A549 (cell line): Measurements from ENCODE around the gene ACAP1. TPM values are rescaled to one million over a fixed set of nuclear protein-coding genes. Genes with fewer than 3 reads are reported as not detected.

Experiments
- ATAC-seq, 2 experiments: fragments of 200-7000 bp in 1 of 2; fragments of >200 bp in 1 of 2; cut with Nextera tagmentation in 1 of 2; cut with Tn5 transposase in 1 of 2; 3 replicates each; pipeline versions ENCODE4 v1.8.0 to v1.9.1; 2018 to 2020; ENCODE audit warnings: mild to moderate bottlenecking in 1 of 2, moderate library complexity in 1 of 2
- CTCF ChIA-PET: fragments of 300-600 bp; sonication (Branson Sonifier 250); formaldehyde crosslinking; extraction: SDS; loops from one replicate; lab custom pipeline; 2021; ENCODE audit warnings: antibody characterized with exemption, inconsistent platforms; lab: Yijun Ruan, JAX
- POLR2A ChIA-PET: fragments of 350-600 bp; formaldehyde crosslinking; extraction: SDS; loops from one replicate; lab custom pipeline; 2021; ENCODE audit warnings: antibody characterized with exemption, inconsistent platforms; lab: Yijun Ruan, JAX
- DNase-seq, 2 experiments: peaks; one replicate each; pipeline versions ENCODE4 v3.0.0 to v3.0.0-alpha.2; 2011 to 2016; ENCODE audit warnings: low read depth in 1 of 2, low spot score in 1 of 2
- FAIRE-seq: peaks from 2 replicates; lab custom pipeline; 2011; peaks lifted over from hg19 to GRCh38; lab: Jason Lieb, UNC
- H3K27ac ChIP-seq, 2 experiments: fragments of >200 bp; sonication (Bioruptor Twin); formaldehyde crosslinking; 3 replicates each; pipeline ENCODE4 v1.5.1; 2016 to 2017
- H3K4me1 ChIP-seq: fragments of >200 bp; sonication (Bioruptor Twin); formaldehyde crosslinking; 3 replicates; pipeline ENCODE4 v1.6.1; 2016
- H3K4me2 ChIP-seq: fragments of >200 bp; sonication (Bioruptor Twin); formaldehyde crosslinking; 3 replicates; pipeline ENCODE4 v1.6.1; 2016
- H3K4me3 ChIP-seq: fragments of >200 bp; sonication (Bioruptor Twin); formaldehyde crosslinking; 3 replicates; pipeline ENCODE4 v1.5.1; 2016
- H3K9me3 ChIP-seq: fragments of >200 bp; sonication (Bioruptor Twin); formaldehyde crosslinking; 3 replicates; pipeline ENCODE4 v1.6.1; 2016
- BCL3 ChIP-seq: fragments of >200 bp; sonication (Bioruptor Twin); formaldehyde crosslinking; IDR thresholded peaks from 3 replicates; pipeline ENCODE4 v1.6.1; 2016
- BHLHE40 ChIP-seq: IDR thresholded peaks from 2 replicates; pipeline ENCODE4 v1.6.1; 2012; ENCODE audit warnings: low read depth, low read length, inconsistent platforms
- CBX2 ChIP-seq: fragments of 200-600 bp; sonication (generic); IDR thresholded peaks from 2 replicates; pipeline ENCODE4 v1.6.1; 2016; ENCODE audit warnings: low read depth, mild to moderate bottlenecking, borderline replicate concordance
- CBX8 ChIP-seq: fragments of 200-600 bp; sonication (generic); IDR thresholded peaks from 2 replicates; pipeline ENCODE4 v1.6.1; 2016
- CHD4 ChIP-seq: fragments of 200-600 bp; sonication (generic); IDR thresholded peaks from 2 replicates; pipeline ENCODE4 v1.6.1; 2016; ENCODE audit warnings: antibody characterized with exemption, mild to moderate bottlenecking, borderline replicate concordance
- EHF ChIP-seq: fragments of 250-450 bp; sonication (Bioruptor Pico); IDR thresholded peaks from 2 replicates; pipeline ENCODE4 v1.5.0; 2020; ENCODE audit warnings: mild to moderate bottlenecking
- EHMT2 ChIP-seq: fragments of 200-600 bp; sonication (generic); IDR thresholded peaks from 2 replicates; pipeline ENCODE4 v1.6.1; 2016; ENCODE audit warnings: antibody characterized with exemption, low read depth, mild to moderate bottlenecking, moderate library complexity
- EP300 ChIP-seq, 2 experiments: fragments of >200 bp; sonication (Bioruptor Twin); formaldehyde crosslinking; IDR thresholded peaks; 2 replicates in 1 of 2; 3 replicates in 1 of 2; pipeline ENCODE4 v1.6.1; 2016 to 2017
- ESRRA ChIP-seq: fragments of 150-350 bp; IDR thresholded peaks from 2 replicates; pipeline ENCODE4 v1.6.1; 2014; ENCODE audit warnings: mild to moderate bottlenecking, low read length, borderline replicate concordance
- FOSL2 ChIP-seq, 2 experiments: fragments of 450-650 bp in 1 of 2; fragments of >200 bp in 1 of 2; sonication (Bioruptor Twin) in 1 of 2; formaldehyde crosslinking; IDR thresholded peaks; 2 replicates each; pipeline versions ENCODE4 v1.5.0 to v1.6.1; 2016 to 2020; ENCODE audit warnings: mild to moderate bottlenecking in 1 of 2, moderate library complexity in 1 of 2
- HOXA7 ChIP-seq: fragments of 250-450 bp; sonication (Bioruptor Pico); IDR thresholded peaks from 2 replicates; pipeline ENCODE4 v1.5.0; 2020; ENCODE audit warnings: mild to moderate bottlenecking, moderate library complexity
- HOXB13 ChIP-seq: fragments of 250-450 bp; sonication (Bioruptor Pico); IDR thresholded peaks from 2 replicates; pipeline ENCODE4 v1.5.0; 2020; ENCODE audit warnings: low read depth, mild to moderate bottlenecking, moderate library complexity
- HOXB5 ChIP-seq: fragments of 250-450 bp; sonication (Bioruptor Pico); IDR thresholded peaks from 2 replicates; pipeline ENCODE4 v1.5.0; 2020; ENCODE audit warnings: mild to moderate bottlenecking, moderate library complexity
- JUN ChIP-seq, 2 experiments: fragments of >200 bp; sonication (Bioruptor Twin); formaldehyde crosslinking; IDR thresholded peaks; 2 replicates in 1 of 2; 3 replicates in 1 of 2; pipeline ENCODE4 v1.6.1; 2016 to 2017
- JUNB ChIP-seq: fragments of >200 bp; sonication (Bioruptor Twin); formaldehyde crosslinking; IDR thresholded peaks from 2 replicates; pipeline ENCODE4 v1.6.1; 2016
- MAFK ChIP-seq: fragments of 450-650 bp; IDR thresholded peaks from 2 replicates; pipeline ENCODE4 v1.6.1; 2014; ENCODE audit not compliant: partially characterized antibody
- MAX ChIP-seq: IDR thresholded peaks from 2 replicates; pipeline ENCODE4 v1.6.1; 2012
- MYC ChIP-seq: IDR thresholded peaks from 2 replicates; pipeline ENCODE4 v1.6.1; 2012; ENCODE audit warnings: mild to moderate bottlenecking, inconsistent platforms, low read length, improper control_type of control experiment, borderline replicate concordance
- NPAS2 ChIP-seq: fragments of 250-450 bp; sonication (Bioruptor Pico); IDR thresholded peaks from 2 replicates; pipeline ENCODE4 v1.8.0; 2022; ENCODE audit warnings: mild to moderate bottlenecking, moderate library complexity, borderline replicate concordance
- NR3C1 ChIP-seq: fragments of >200 bp; sonication (Bioruptor Twin); formaldehyde crosslinking; IDR thresholded peaks from 3 replicates; pipeline ENCODE4 v1.6.1; 2017
- PHF8 ChIP-seq: fragments of 200-600 bp; sonication (generic); IDR thresholded peaks from 2 replicates; pipeline ENCODE4 v1.6.1; 2016; ENCODE audit warnings: low read depth, mild to moderate bottlenecking, antibody characterized with exemption, moderate library complexity, borderline replicate concordance
- POLR2A ChIP-seq: IDR thresholded peaks from 2 replicates; pipeline ENCODE4 v1.6.1; 2012; ENCODE audit warnings: mild to moderate bottlenecking, low read length
- RFX5 ChIP-seq: fragments of 450-650 bp; IDR thresholded peaks from 2 replicates; pipeline ENCODE4 v1.7.1; 2014; ENCODE audit warnings: antibody characterized with exemption, mild to moderate bottlenecking, moderate library complexity
- TFCP2L1 ChIP-seq: fragments of 250-450 bp; sonication (Bioruptor Pico); IDR thresholded peaks from 2 replicates; pipeline ENCODE4 v1.5.0; 2021; ENCODE audit warnings: mild to moderate bottlenecking
- TP53 ChIP-seq: fragments of 250-450 bp; sonication (Bioruptor Pico); IDR thresholded peaks from 2 replicates; pipeline ENCODE4 v1.5.0; 2021; ENCODE audit warnings: mild to moderate bottlenecking, moderate library complexity
- WGBS: methylation state at CpG from one replicate; pipeline ENCODE4 v1.1.6; 2017; ENCODE audit errors: missing lambda C conversion rate; 5-methylcytosine and 5-hydroxymethylcytosine counted together
- polyA plus RNA-seq, 4 experiments: library from polyadenylated mRNA; depleted of rRNA in 3 of 4; stranded (reverse); fragments of >200 nt; fragmentation: RNase III in 1 of 4; extraction: RNeasy Plus Mini Kit Qiagen cat#74134 plus additional on column Dnase treatment in 1 of 4; gene quantifications; 2 replicates in 3 of 4; 3 replicates in 1 of 4; pipeline ENCODE4 v1.2.3, GENCODE V29; 2011 to 2017
- TF ChIP-seq, protein P1 (sequence below): fragments of >200 bp; sonication (Bioruptor Twin); formaldehyde crosslinking; IDR thresholded peaks from 3 replicates; pipeline ENCODE4 v1.5.1; 2016
- TF ChIP-seq, protein P2 (sequence below): IDR thresholded peaks from 2 replicates; pipeline ENCODE4 v1.6.1; 2012; ENCODE audit warnings: low read depth, borderline replicate concordance
- TF ChIP-seq, protein P3 (sequence below): IDR thresholded peaks from 2 replicates; pipeline ENCODE4 v1.6.1; 2012
- TF ChIP-seq, protein P4 (sequence below): fragments of 250-450 bp; sonication (Bioruptor Pico); IDR thresholded peaks from 2 replicates; pipeline ENCODE4 v1.5.0; 2020; ENCODE audit warnings: low read depth, mild to moderate bottlenecking, moderate library complexity

ACAP1 gene
- polyA plus RNA-seq, 2 of the 4 experiments (the other 2 are of a cell fraction), result 0.41 to 1.3 TPM

GRCh38 chr17:7394452-7395191 lies 58.3 kb downstream of the ACAP1 start, which contains the start of gene PLSCR3:
PLSCR3 (minus strand) TSS chr17:7394525; CDS start chr17:7394110, 415 bp downstream.
- FAIRE-seq (peak; percentile 72), DNase-seq (peak; percentile 83 to 91), ATAC-seq (peak; percentile 90 to 91)
- peak within 1 kb of the TSS; percentile 83 to 92 for H3K27ac ChIP-seq
- CTCF ChIA-PET, result interaction anchor here (0.7 to 17.1 kb wide), 7 partner anchors 8 to 166 kb away, joined by 3 to 139 read pairs (median 6); partner anchors contain the start of genes KCTD11, TMEM102, TMEM256 and TMEM95
- TF ChIP-seq HOXB5 (peak; percentile 80; the same call in 1 of the 2 replicates), TP53 (0 out of 2 replicates have a peak, but pooled peaks have one; percentile 46), FOSL2 (IDR thresholded peaks at IDR 0.05) (no peak), FOSL2 (CRISPR knock-in tag; IDR thresholded peaks at IDR 0.05) (no peak), CBX2 (no peak), MAFK (peak; percentile 94), MYC (peak; percentile 70; the same call in 1 of the 2 replicates), BHLHE40 (no peak), HOXA7 (no peak), ESRRA (no peak), POLR2A (peak; percentile 93), TFCP2L1 (CRISPR knock-in tag) (no peak), NR3C1 (no peak), MAX (peak; percentile 86), EHMT2 (no peak), BCL3 (peak; percentile 97), EP300 (IDR thresholded peaks at IDR 0.05) (no peak), NPAS2 (CRISPR knock-in tag) (no peak), CHD4 (no peak), EHF (CRISPR knock-in tag) (peak; percentile 63; the same call in 1 of the 2 replicates), CBX8 (no peak), JUNB (no peak), JUN (IDR thresholded peaks at IDR 0.05) (peak; percentile 87 to 93; a peak in 4 of 5 replicates), PHF8 (peak; percentile 71; the same call in 1 of the 2 replicates), RFX5 (0 out of 2 replicates have a peak, but pooled peaks have one; percentile 64), HOXB13 (peak; percentile 85)
- TF ChIP-seq, protein P1, sequence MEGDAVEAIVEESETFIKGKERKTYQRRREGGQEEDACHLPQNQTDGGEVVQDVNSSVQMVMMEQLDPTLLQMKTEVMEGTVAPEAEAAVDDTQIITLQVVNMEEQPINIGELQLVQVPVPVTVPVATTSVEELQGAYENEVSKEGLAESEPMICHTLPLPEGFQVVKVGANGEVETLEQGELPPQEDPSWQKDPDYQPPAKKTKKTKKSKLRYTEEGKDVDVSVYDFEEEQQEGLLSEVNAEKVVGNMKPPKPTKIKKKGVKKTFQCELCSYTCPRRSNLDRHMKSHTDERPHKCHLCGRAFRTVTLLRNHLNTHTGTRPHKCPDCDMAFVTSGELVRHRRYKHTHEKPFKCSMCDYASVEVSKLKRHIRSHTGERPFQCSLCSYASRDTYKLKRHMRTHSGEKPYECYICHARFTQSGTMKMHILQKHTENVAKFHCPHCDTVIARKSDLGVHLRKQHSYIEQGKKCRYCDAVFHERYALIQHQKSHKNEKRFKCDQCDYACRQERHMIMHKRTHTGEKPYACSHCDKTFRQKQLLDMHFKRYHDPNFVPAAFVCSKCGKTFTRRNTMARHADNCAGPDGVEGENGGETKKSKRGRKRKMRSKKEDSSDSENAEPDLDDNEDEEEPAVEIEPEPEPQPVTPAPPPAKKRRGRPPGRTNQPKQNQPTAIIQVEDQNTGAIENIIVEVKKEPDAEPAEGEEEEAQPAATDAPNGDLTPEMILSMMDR, result peak; percentile 28
- TF ChIP-seq, protein P2, sequence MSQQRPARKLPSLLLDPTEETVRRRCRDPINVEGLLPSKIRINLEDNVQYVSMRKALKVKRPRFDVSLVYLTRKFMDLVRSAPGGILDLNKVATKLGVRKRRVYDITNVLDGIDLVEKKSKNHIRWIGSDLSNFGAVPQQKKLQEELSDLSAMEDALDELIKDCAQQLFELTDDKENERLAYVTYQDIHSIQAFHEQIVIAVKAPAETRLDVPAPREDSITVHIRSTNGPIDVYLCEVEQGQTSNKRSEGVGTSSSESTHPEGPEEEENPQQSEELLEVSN, result peak; percentile 85
- TF ChIP-seq, protein P3, sequence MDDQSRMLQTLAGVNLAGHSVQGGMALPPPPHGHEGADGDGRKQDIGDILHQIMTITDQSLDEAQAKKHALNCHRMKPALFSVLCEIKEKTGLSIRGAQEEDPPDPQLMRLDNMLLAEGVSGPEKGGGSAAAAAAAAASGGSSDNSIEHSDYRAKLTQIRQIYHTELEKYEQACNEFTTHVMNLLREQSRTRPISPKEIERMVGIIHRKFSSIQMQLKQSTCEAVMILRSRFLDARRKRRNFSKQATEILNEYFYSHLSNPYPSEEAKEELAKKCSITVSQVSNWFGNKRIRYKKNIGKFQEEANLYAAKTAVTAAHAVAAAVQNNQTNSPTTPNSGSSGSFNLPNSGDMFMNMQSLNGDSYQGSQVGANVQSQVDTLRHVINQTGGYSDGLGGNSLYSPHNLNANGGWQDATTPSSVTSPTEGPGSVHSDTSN, result no peak
- TF ChIP-seq, protein P4, sequence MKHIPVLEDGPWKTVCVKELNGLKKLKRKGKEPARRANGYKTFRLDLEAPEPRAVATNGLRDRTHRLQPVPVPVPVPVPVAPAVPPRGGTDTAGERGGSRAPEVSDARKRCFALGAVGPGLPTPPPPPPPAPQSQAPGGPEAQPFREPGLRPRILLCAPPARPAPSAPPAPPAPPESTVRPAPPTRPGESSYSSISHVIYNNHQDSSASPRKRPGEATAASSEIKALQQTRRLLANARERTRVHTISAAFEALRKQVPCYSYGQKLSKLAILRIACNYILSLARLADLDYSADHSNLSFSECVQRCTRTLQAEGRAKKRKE (CRISPR knock-in tag), result 0 out of 2 replicates have a peak, but pooled peaks have one; percentile 48
- no peaks in the 10 kb centered on the region for H3K9me3 ChIP-seq
- peak within 1 kb of the TSS; percentile 88 for H3K4me2 ChIP-seq
- peak within 1 kb of the TSS; percentile 71 for H3K4me3 ChIP-seq
- WGBS, result 2% methylated on average over 39 of the region's 71 CpGs
- POLR2A ChIA-PET, result interaction anchor here (0.6 to 2.9 kb wide), 12 partner anchors 9 to 166 kb away, joined by 3 to 26 read pairs (median 4); partner anchors contain the start of genes KCTD11, NEURL4, POLR2A and TMEM102
- peaks cover 10% of the 10 kb centered on the region; the same call in 1 of the 3 replicates for H3K4me1 ChIP-seq
